SHP77 treated with DMSO at 0.1 percent for 48 hours (cell line): ENCODE measurements around the gene IKZF1.

ENCODE experiments used
- DNase-seq: peaks from one replicate; lab custom pipeline; 2025; lab: John Stamatoyannopoulos, UW

IKZF1 gene

GRCh38 chr7:50355817-50356178 lies 51.3 kb downstream of the IKZF1 start:
- DNase-seq = no peak

GRCh38 chr7:50356212-50356944 lies 51.9 kb downstream of the IKZF1 start:
- no peak for DNase-seq

- no peak for DNase-seq
These were observed 52.4 kb downstream of the IKZF1 start for GRCh38 chr7:50356945-50357268.

- DNase-seq = no peak
These were observed 52.9 kb downstream of the IKZF1 start for GRCh38 chr7:50357426-50357825.

- DNase-seq = no peak
These were observed 53.7 kb downstream of the IKZF1 start for GRCh38 chr7:50358041-50358705.

DNA sequence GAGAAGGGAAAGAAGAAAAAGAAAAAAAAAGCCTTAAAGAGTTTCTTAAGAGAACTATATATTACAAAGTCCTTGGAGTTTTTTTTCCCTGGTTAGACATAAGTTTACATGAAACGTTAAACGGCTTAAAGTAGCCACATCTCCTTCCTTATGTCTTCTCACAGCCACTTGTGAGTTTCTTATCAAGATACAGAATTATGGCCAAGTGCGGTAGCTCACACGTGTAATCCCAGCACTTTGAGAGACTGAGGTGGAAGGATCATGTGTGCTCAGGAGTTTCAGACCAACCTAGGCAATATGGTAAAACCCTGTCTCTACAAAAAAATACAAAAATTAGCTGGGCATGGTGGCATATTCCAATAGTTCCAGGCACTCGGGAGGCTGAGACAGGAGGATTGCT lies 54.3 kb downstream of the IKZF1 start:
- DNase-seq = no peak

GRCh38 chr7:50359258-50359994 lies 54.9 kb downstream of the IKZF1 start:
- DNase-seq = no peak

DNA sequence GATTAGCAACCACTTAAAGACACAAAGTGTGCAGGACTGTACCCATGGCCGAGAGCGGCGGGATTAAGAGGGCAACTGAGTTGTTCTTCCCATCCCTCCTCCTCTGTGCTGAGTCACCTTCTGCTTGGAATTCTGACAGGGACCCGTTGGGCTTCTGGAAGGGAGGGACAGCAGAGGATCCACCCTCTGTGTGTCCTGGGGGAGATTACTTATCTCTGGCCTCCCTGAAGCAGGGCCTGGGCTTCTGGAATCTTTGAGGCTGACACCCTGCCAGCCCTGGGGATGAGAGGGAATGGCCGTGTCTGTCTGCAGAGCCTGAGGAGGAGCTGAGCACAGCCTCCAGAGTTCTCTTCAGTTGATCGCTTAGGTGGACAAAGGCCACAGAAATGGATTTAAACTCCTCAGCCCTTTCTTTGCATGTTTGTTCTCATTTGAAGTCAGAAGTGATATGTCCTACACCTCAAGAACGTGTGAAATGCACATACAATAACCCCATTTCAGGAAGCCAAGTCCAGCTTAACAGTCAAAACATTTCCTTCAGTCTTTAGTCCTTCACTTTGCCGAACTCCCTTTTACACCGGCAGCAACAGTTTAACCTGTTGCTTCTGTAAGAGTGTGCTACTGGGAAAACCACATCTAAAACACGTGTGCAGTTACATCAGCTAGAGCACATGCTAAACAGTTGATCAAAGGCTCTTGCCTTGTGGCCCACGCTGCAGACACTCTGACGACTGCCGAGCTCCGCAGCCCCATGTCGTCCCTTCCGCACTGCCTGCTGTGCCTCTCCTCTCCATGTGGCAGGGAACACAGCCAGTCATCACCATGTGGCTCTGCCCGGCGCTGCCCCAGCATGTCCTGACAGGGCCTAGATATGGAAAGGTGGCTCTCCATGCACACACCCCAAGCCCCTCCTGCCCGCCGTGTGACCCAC lies 55.7 kb downstream of the IKZF1 start:
- no peak for DNase-seq

- DNase-seq = no peak
These were observed 57.6 kb downstream of the IKZF1 start for GRCh38 chr7:50362142-50362541.

- DNase-seq = no peak
These were observed 58.3 kb downstream of the IKZF1 start for GRCh38 chr7:50362712-50363282.

- DNase-seq = no peak
These were observed 59.0 kb downstream of the IKZF1 start for GRCh38 chr7:50363327-50364060.

DNA sequence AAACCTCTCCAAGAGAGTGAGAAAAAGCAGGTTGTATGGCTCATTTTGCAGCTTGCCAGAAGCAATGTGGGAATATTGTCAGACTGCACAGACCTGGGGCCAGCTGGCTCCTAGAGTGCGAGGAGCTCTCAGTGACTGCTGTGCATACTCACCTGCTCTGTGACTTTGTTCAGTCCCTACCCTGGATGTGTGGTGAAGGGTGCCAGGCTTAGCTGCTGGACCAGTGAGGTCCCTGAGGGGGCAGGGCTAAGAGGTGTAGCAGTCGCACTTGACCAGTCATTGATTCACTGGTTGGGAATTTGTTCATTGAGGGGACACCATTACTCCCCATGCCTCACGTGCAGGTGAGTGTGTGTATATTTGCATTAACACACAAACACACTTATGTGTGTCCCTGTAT lies 60.1 kb downstream of the IKZF1 start:
- no peak for DNase-seq

DNA sequence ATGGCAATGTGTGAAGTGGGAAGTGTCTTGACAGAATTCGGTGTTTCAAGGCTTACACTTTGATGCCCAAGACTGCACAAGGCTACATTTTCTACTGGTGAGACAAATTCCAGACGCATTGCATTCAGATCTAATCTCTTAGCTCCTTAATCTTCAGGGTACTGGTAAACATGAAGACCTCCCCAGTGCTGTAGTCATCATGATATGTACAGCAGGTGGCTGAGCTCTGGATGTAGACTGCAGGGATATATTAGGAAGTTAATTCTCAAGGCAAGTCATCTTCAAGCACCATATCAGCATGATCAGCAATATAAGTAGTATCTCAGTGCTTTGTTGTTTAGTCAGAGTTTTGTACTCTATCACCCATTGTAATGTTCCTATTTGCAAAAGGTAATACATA lies 61.8 kb downstream of the IKZF1 start:
- no peak for DNase-seq

DNA sequence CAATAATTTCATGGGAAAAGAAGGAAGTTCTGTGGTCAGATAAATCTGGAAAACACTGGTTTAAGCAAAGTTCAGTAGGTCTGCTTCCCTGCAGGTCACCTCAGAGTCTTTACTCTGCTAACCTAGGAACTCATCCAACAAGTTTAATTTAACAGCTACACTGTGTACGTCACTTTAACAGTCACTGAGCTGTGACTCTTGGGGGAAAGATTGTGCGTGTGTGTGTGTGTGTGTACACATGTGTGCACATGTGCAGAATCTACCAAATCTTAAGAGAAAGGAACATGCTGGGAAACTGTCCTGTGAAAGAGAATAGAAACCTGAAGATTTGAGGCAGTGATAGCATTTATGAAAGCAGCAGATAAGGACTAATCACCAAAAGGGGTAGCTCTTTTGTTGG lies 62.6 kb downstream of the IKZF1 start:
- DNase-seq = no peak

DNA sequence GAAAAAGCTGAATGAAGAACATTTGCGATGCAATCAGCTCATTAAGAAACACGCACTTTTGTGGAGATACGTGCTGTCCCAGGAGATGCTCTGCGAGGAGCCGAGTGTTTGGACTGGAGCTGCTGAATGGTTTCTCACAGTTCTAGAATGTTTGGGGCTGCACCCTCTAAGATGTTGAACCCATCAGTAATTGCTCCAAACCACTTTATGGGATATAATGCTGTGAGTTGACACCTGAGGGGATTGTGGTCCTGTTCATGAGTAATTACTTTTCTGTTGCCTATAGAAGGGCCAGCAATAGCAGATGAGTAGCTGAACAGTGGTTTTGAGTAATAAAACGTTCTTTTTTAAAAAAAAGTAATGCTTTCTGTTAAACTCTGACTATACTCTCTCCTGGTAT lies 63.1 kb downstream of the IKZF1 start:
- DNase-seq = no peak

DNA sequence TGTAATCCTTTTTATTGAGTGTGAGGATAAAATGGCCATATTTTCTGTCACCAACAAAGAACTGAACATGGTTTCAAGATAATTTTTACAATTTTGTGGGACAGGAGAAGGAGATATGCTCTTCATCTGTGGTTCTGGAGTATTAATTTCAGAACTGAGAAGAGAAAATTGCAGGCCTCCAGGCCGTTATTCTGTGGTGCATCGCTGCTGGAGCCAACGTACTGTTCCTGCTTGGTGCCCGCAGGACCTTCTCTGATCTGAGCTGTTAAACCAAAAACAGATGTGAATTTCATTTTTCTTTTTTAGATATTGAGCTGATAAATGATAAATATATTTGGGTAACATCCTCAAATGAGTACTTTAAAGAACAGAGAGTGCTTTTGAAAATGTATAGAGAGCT lies 63.9 kb downstream of the IKZF1 start:
- DNase-seq = no peak

DNA sequence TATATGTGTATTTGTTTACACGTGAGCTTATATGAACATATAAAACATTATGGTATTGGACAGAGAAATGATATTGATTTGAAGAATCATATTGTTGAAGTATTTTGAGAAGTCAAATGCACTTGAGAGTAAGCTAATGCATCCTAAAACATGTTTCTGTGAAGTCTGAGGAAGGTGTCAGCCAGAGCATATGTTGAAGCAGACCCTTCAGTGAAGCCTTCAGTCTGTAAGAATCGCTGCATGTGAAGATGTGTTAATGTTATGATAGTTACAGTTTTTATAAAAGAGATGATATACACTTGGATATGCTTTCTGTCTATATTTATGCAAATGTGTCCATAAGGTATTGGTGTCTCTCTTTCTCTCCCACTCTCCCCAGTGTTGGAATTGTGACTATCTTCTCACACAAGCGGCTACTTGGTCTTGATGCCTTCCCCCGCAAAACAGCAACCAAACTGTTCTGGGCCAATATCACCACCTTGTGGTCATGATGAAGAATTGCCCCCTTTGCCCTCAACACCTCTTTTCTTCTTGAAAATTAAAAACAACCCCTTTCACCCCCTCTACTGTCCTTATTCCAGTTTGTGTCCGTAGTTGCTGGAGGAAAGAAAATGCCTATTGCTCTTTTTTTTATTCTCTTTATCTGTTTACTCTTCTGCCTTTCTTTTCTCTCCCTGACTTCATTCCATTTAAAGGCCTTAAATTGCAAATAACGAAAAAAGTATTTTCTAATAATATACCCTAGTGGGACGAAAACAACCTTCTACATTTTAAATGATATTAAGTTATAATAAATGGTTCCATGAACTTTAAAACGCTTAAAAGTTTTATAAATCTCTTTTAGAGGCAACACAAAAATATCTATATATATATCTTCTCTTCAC lies 64.9 kb downstream of the IKZF1 start:
- peak; percentile 24 for DNase-seq

DNA sequence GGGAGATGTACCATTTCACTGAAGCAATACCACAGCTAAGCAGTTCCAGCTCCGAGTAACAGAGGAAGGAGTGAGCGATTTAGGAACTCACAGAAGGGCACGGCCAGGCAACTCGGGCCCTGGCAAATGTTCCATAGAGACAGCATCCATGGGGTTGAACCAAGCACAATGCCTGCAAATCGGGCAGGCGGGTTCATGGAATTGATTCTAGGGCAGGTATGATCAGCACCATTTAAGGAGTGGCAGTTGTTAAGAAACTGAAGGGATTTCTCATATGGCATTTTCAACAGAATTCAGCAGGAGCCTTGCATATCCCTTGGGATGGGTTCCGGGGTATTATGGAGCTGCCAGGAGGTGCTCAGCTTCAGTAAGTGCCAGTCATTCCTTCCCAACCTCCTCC lies 66.4 kb downstream of the IKZF1 start:
- no peak for DNase-seq

DNA sequence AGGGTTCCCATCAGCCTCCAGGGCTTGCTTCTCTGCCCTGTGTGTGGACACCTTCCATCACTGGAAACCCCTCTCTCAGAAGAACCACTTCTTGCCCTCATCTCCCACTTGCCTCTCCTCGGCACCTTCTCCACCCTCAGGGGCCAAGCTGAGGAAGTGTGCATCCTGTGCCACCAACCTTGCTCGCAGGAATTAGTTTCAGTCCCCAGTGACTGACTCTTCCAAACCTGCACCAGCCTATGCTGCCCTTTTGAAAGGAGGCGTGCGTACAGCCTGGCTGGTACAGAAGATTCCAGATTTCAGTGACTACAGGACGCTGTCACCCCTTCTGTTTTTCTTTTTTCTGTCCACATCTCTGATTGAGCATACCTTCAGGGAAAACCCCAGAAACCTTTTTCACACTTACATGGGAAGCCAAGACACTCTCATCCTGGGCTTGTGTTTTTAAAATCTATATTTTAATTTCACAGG lies 67.1 kb downstream of the IKZF1 start:
- no peak for DNase-seq

DNA sequence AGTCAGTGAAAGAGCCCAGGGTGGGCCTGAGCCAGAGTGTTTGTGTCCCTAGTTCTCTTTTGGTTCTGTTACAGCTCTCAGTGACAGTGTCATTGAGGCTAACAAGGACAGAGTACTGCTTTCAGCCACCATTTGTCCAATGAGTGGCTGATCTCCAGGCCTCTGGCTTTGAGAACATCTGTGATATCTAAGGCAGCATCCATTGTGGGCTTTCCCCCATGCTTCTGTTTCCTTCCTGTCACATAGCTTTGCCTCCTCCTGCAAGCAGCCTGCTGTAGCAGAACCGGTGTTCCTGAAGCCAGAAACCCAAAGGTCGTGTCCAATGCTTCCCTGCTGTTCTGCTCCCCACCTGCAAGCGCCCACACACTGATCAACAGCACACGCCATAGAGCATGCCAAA lies 68.4 kb downstream of the IKZF1 start:
- no peak for DNase-seq
